CD4-positive, alpha-beta T cell (primary cell): Measurements from ENCODE around the gene DCUN1D2. TPM values are rescaled to one million over a fixed set of nuclear protein-coding genes. Genes with fewer than 3 reads are reported as not detected.
A peak's percentile ranks its signal among the peaks of the same experiment; 100 is the strongest.

ENCODE experiments used
- ATAC-seq: fragments of 200-7000 bp; cut with Tn5 transposase; one replicate; pipeline ENCODE4 v1.10.0; 2022; ENCODE audit warnings: mild to moderate bottlenecking; ENCODE audit not compliant: poor library complexity
- CTCF ChIA-PET: fragments of 350-600 bp; sonication (Branson Sonifier 250); formaldehyde crosslinking; loops from one replicate; lab custom pipeline; 2021; ENCODE audit warnings: antibody characterized with exemption, inconsistent platforms; lab: Charles Lee
- POLR2A ChIA-PET: fragments of 350-600 bp; sonication (Branson Sonifier 250); formaldehyde crosslinking; loops from one replicate; lab custom pipeline; 2021; ENCODE audit warnings: antibody characterized with exemption, inconsistent platforms; lab: Charles Lee
- DNase-seq, 14 experiments: peaks; one replicate each; pipeline ENCODE4 v3.0.0-alpha.2; 2013 to 2020; ENCODE audit warnings: mixed read lengths in 2 of 14
- H3K27ac ChIP-seq, 2 donors: one replicate each; pipeline versions ENCODE4 v1.5.1 to v1.7.0; 2013; ENCODE audit warnings: low read length in 2 of 2, low read depth in 1 of 2, mild to moderate bottlenecking in 1 of 2
- H3K27me3 ChIP-seq, 2 experiments: 1 replicate in 1 of 2; 2 replicates in 1 of 2; pipeline versions ENCODE4 v1.6.1 to v1.7.0; 2013; ENCODE audit warnings: low read length in 2 of 2, control low read depth in 1 of 2, mild to moderate bottlenecking in 1 of 2, moderate library complexity in 1 of 2; ENCODE audit not compliant: insufficient read depth in 2 of 2, control insufficient read depth in 1 of 2
- H3K36me3 ChIP-seq: one replicate; pipeline ENCODE4 v1.6.1; 2013; ENCODE audit warnings: low read length, control low read depth; ENCODE audit not compliant: insufficient read depth
- H3K4me1 ChIP-seq: one replicate; pipeline ENCODE4 v1.6.1; 2013; ENCODE audit warnings: low read length, control low read depth; ENCODE audit not compliant: insufficient read depth
- H3K4me3 ChIP-seq: one replicate; pipeline ENCODE4 v1.5.1; 2013; ENCODE audit warnings: mild to moderate bottlenecking, low read length, moderate library complexity
- H3K9me3 ChIP-seq, 2 experiments: 1 replicate in 1 of 2; 2 replicates in 1 of 2; pipeline versions ENCODE4 v1.6.1 to v1.7.0; 2013; ENCODE audit warnings: low read length in 2 of 2, mild to moderate bottlenecking in 2 of 2, control low read depth in 1 of 2, moderate library complexity in 1 of 2; ENCODE audit not compliant: control insufficient read depth in 1 of 2, insufficient read depth in 1 of 2
- H3K27ac Mint-ChIP-seq: one replicate; pipeline ENCODE4 v1.8.0; 2020; ENCODE audit warnings: mixed read lengths
- H3K27me3 Mint-ChIP-seq: one replicate; pipeline ENCODE4 v1.8.0; 2021; ENCODE audit warnings: mixed read lengths
- H3K36me3 Mint-ChIP-seq: one replicate; pipeline ENCODE4 v1.8.0; 2021; ENCODE audit warnings: low read depth, mixed read lengths
- H3K4me1 Mint-ChIP-seq: one replicate; pipeline ENCODE4 v1.8.0; 2021; ENCODE audit warnings: low read depth, mixed read lengths
- H3K4me3 Mint-ChIP-seq: one replicate; pipeline ENCODE4 v1.8.0; 2020; ENCODE audit warnings: mild to moderate bottlenecking, mixed read lengths
- H3K9me3 Mint-ChIP-seq: one replicate; pipeline ENCODE4 v1.8.0; 2020; ENCODE audit warnings: mixed read lengths
- intact Hi-C, 2 experiments: fragments of 100-400 bp; cut with DNase I in 1 of 2; cut with micrococcal nuclease in 1 of 2; formaldehyde crosslinking; loops; one replicate each; pipeline versions ENCODE4 v1.15.1 to v1.9.0; 2023 to 2025; cut with DNase I, micrococcal nuclease
- total RNA-seq, 174 experiments: library from RNA in 2 of 174; stranded (reverse) in 2 of 174; gene quantifications; one replicate each; pipeline ENCODE4 v1.2.3 and lab custom pipeline; 2021 to 2026
- TF ChIP-seq, protein P1 (sequence below): fragments of 200-600 bp; IDR thresholded peaks from one replicate; pipeline ENCODE4 v1.8.0; 2022; ENCODE audit warnings: antibody characterized with exemption, mild to moderate bottlenecking

Gene DCUN1D2
- total RNA-seq, 2 experiments from 2014 or later, result 16.2 to 18.9 TPM

GRCh38 chr13:113508521-113509254 is 18.2 kb upstream of the DCUN1D2 start:
- Histone ChIP-seq H3K36me3 (peaks cover 41% of the 10 kb centered on the region), H3K9me3 (no peaks in the 10 kb centered on the region), H3K4me3 (no peak overlapping the region), H3K27me3 (no peaks in the 10 kb centered on the region), H3K27ac (no peak overlapping the region), H3K4me1 (no peaks in the 10 kb centered on the region)
- no peaks in the 10 kb centered on the region for H3K9me3 Mint-ChIP-seq
- no peaks in the 10 kb centered on the region for H3K27me3 Mint-ChIP-seq
- ChIA-PET CTCF (no interaction called here), POLR2A (no interaction called here)
- intact Hi-C loops, result no loop called here
- peak in 1 of 14 experiments; percentile 17 for DNase-seq
- H3K4me1 Mint-ChIP-seq, result peaks cover 5% of the 10 kb centered on the region
- H3K36me3 Mint-ChIP-seq, result peaks cover 62% of the 10 kb centered on the region
- H3K4me3 Mint-ChIP-seq, result no peak overlapping the region
- H3K27ac Mint-ChIP-seq, result no peak overlapping the region
- ATAC-seq, result no peak
- TF ChIP-seq, protein P1, sequence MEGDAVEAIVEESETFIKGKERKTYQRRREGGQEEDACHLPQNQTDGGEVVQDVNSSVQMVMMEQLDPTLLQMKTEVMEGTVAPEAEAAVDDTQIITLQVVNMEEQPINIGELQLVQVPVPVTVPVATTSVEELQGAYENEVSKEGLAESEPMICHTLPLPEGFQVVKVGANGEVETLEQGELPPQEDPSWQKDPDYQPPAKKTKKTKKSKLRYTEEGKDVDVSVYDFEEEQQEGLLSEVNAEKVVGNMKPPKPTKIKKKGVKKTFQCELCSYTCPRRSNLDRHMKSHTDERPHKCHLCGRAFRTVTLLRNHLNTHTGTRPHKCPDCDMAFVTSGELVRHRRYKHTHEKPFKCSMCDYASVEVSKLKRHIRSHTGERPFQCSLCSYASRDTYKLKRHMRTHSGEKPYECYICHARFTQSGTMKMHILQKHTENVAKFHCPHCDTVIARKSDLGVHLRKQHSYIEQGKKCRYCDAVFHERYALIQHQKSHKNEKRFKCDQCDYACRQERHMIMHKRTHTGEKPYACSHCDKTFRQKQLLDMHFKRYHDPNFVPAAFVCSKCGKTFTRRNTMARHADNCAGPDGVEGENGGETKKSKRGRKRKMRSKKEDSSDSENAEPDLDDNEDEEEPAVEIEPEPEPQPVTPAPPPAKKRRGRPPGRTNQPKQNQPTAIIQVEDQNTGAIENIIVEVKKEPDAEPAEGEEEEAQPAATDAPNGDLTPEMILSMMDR, result no peak

- H3K4me3 ChIP-seq, result no peak overlapping the region
- ATAC-seq, result no peak
- intact Hi-C loops, result no loop called here
These were observed 17.2 kb upstream of the DCUN1D2 start for GRCh38 chr13:113507505-113508345.

DNA sequence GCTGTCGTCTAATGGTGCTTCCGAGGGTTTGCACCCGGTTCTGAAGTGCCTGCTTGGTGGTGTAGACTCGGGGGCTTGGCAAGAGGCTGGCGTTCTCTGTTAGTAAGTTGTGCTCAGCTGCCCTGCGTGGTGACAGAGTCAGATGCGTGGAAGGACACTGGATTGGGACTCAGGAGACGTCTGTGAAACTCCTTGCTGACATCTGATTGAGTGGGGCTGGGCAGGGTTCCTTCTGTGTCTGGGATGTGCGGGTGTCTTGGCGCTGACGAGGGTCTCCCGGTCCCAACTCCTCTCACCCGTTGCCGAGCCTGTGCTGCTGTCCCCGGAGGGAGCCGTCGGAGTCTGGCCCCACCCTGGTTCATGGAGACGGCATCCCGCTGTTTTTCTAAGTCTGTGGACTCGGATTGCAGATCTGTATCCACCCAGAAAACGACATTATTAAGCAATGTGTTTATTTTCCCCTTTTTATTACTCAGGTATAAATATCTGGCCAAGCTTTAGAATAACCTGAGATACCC is 16.4 kb upstream of the DCUN1D2 start:
- H3K27me3 ChIP-seq, result no peaks in the 10 kb centered on the region
- ChIA-PET CTCF (no interaction called here), POLR2A (no interaction called here)
- no peaks in the 10 kb centered on the region for H3K9me3 Mint-ChIP-seq
- H3K4me3 Mint-ChIP-seq, result no peak overlapping the region
- H3K27ac ChIP-seq, result no peak overlapping the region
- H3K27me3 Mint-ChIP-seq, result no peaks in the 10 kb centered on the region
- intact Hi-C loops, result no loop called here
- DNase-seq (no peak), ATAC-seq (no peak)
- peaks cover 63% of the 10 kb centered on the region for H3K36me3 Mint-ChIP-seq
- peaks cover 5% of the 10 kb centered on the region for H3K4me1 Mint-ChIP-seq
- H3K4me1 ChIP-seq, result no peaks in the 10 kb centered on the region
- no peak overlapping the region for H3K27ac Mint-ChIP-seq
- TF ChIP-seq, protein P1, result no peak
- H3K36me3 ChIP-seq, result peaks cover 52% of the 10 kb centered on the region
- H3K4me3 ChIP-seq, result no peak overlapping the region
- no peaks in the 10 kb centered on the region for H3K9me3 ChIP-seq

More at GRCh38 chr13:113507505-113508345, 17.2 kb upstream of the DCUN1D2 start:
- Histone ChIP-seq H3K27ac (no peak overlapping the region), H3K4me1 (no peaks in the 10 kb centered on the region), H3K9me3 (no peaks in the 10 kb centered on the region), H3K36me3 (peaks cover 45% of the 10 kb centered on the region), H3K27me3 (no peaks in the 10 kb centered on the region)
- no peak overlapping the region for H3K4me3 Mint-ChIP-seq
- ChIA-PET POLR2A (no interaction called here), CTCF (no interaction called here)
- peaks cover 5% of the 10 kb centered on the region for H3K4me1 Mint-ChIP-seq
- TF ChIP-seq, protein P1, result no peak
- no peaks in the 10 kb centered on the region for H3K27me3 Mint-ChIP-seq
- H3K9me3 Mint-ChIP-seq, result no peaks in the 10 kb centered on the region
- no peak for DNase-seq
- no peak overlapping the region for H3K27ac Mint-ChIP-seq
- H3K36me3 Mint-ChIP-seq, result peaks cover 65% of the 10 kb centered on the region
